Measurements from ENCODE around the gene ATP6AP1.
"Not testable (repeated sequence)": the region's sequence is repeated elsewhere in the genome, so short reads cannot be mapped to it uniquely, and the experiment has no call there.

ATP6AP1 gene

GRCh38 chrX:154428176-154429171 is at the start of gene ATP6AP1:
ATP6AP1 (plus strand) TSS chrX:154428677; CDS start chrX:154428693, 16 bp downstream.
- peak; percentile 80 to 81 for DNase-seq (ENCODE audit: low read depth in 2 of 2)

- DNase-seq (ENCODE audit: low read depth in 2 of 2), result peak; percentile 87 to 91
Observed at GRCh38 chrX:154378799-154379568, 49.5 kb upstream of the ATP6AP1 start, which contains the start of gene EMD. EMD (plus strand) TSS chrX:154379295; CDS start chrX:154379485, 190 bp downstream.

GRCh38 chrX:154379569-154379951 is 48.9 kb upstream of the ATP6AP1 start:
- DNase-seq (ENCODE audit: low read depth in 2 of 2), result no peak

- no peak for DNase-seq (ENCODE audit: low read depth in 2 of 2)
Observed at GRCh38 chrX:154380153-154380552, 48.3 kb upstream of the ATP6AP1 start.

- DNase-seq (ENCODE audit: low read depth in 2 of 2), result no peak
Observed at GRCh38 chrX:154380787-154381186, 47.7 kb upstream of the ATP6AP1 start.

GRCh38 chrX:154381271-154381670 is 47.2 kb upstream of the ATP6AP1 start:
- DNase-seq (ENCODE audit: low read depth in 2 of 2), result no peak

- no peak for DNase-seq (ENCODE audit: low read depth in 2 of 2)
Observed at GRCh38 chrX:154382483-154383069, 45.9 kb upstream of the ATP6AP1 start.

GRCh38 chrX:154383359-154384283 is 44.9 kb upstream of the ATP6AP1 start:
- DNase-seq (ENCODE audit: low read depth in 2 of 2), result no peak

GRCh38 chrX:154384284-154384892 is 44.1 kb upstream of the ATP6AP1 start:
- DNase-seq (ENCODE audit: low read depth in 2 of 2), result no peak

- not testable (repeated sequence) for DNase-seq (ENCODE audit: low read depth in 2 of 2)
Observed at GRCh38 chrX:154388094-154388493, 40.4 kb upstream of the ATP6AP1 start.

- DNase-seq (ENCODE audit: low read depth in 2 of 2), result not testable (repeated sequence)
Observed at GRCh38 chrX:154388649-154389048, 39.8 kb upstream of the ATP6AP1 start.

GRCh38 chrX:154389812-154390747 is 38.4 kb upstream of the ATP6AP1 start:
- DNase-seq (ENCODE audit: low read depth in 2 of 2), result not testable (repeated sequence)

GRCh38 chrX:154396363-154396762 is 32.1 kb upstream of the ATP6AP1 start:
- not testable (repeated sequence) for DNase-seq (ENCODE audit: low read depth in 2 of 2)

GRCh38 chrX:154396973-154397887 is 31.2 kb upstream of the ATP6AP1 start:
- peak; percentile 56 to 61 for DNase-seq (ENCODE audit: low read depth in 2 of 2)

GRCh38 chrX:154397888-154398667 is 30.4 kb upstream of the ATP6AP1 start, which contains the start of gene RPL10:
RPL10 (plus strand) TSS chrX:154398377; CDS start chrX:154398520, 143 bp downstream.
- DNase-seq (ENCODE audit: low read depth in 2 of 2), result peak; percentile 78 to 83

- DNase-seq (ENCODE audit: low read depth in 2 of 2), result peak; percentile 60 to 61
Observed at GRCh38 chrX:154398668-154399526, 29.6 kb upstream of the ATP6AP1 start.

All from stimulated activated CD8-positive, alpha-beta memory T cell treated with anti-CD3 and anti-CD28 coated beads, Interleukin-2, amount 100 ng/mL, for 48 hours (primary cell).